ENCODE measurements around the gene LRRC57. TPM values are rescaled to one million over a fixed set of nuclear protein-coding genes. Genes with fewer than 3 reads are reported as not detected.

LRRC57 gene
- total and polyA plus RNA-seq, 2 donors (not counting 3 experiments of a cell fraction or from before 2014, with no cell fraction given): 13.4 to 39.2 TPM

GRCh38 chr15:42547918-42548248 is 710 bp downstream of the LRRC57 start:
- H3K79me2 ChIP-seq (ENCODE audit: control insufficient read depth, insufficient read depth, low read length): peaks cover 66% of the 10 kb centered on the region
- ChIA-PET POLR2A (interaction anchor here (1.0 kb wide), 1 partner anchor 27 kb away, joined by 3 read pairs; the partner anchor contains the start of gene STARD9), CTCF (interaction anchor here (1.6 to 2.3 kb wide), 4 partner anchors 14 to 104 kb away, joined by 5 to 15 read pairs (median 6); partner anchors contain the start of gene SNAP23)
- peaks cover 27% of the 10 kb centered on the region for H3K4me1 ChIP-seq (ENCODE audit: control insufficient read depth, extremely low read depth, insufficient read depth, low read length)
- H3K4me2 ChIP-seq (ENCODE audit: insufficient read depth, low read length): peak overlapping the region; percentile 95
- no peaks in the 10 kb centered on the region for H3K27me3 ChIP-seq (ENCODE audit: control insufficient read depth in 2 of 2, insufficient read depth in 2 of 2, low read length in 2 of 2)
- H3K36me3 ChIP-seq (ENCODE audit: control insufficient read depth in 2 of 2, extremely low read depth in 1 of 2, insufficient read depth in 2 of 2, low read length in 2 of 2): peaks cover 6 to 13% of the 10 kb centered on the region in 2 experiments
- no peaks in the 10 kb centered on the region for H3K9me3 ChIP-seq (replicated peaks; ENCODE audit: control insufficient read depth, insufficient read depth, low read length)
- intact Hi-C loops (cut with micrococcal nuclease): loop anchor here (1.0 to 2.0 kb wide), 3 partner anchors 27 to 102 kb away; partner anchors contain the start of genes SNAP23 and STARD9
- FAIRE-seq (peak; percentile 4), DNase-seq (ENCODE audit: low read depth, low spot score) (no peak)
- H3K27ac ChIP-seq (ENCODE audit: insufficient read depth, low read depth, low read length): peak overlapping the region; percentile 41
- peak overlapping the region; percentile 98 for H2AFZ ChIP-seq (ENCODE audit: low read depth, low read length)
- TF ChIP-seq FOS (IDR thresholded peaks at IDR 0.05; ENCODE audit: borderline replicate concordance, insufficient read depth, low read length): no peak
- TF ChIP-seq POLR2AphosphoS5 (IDR thresholded peaks at IDR 0.05; ENCODE audit: insufficient read depth, low read depth, low read length): no peak
- TF ChIP-seq CTCF (IDR thresholded peaks at IDR 0.05; ENCODE audit: extremely low read depth in 1 of 2, insufficient read depth in 1 of 2, low read depth in 1 of 2, low read length in 2 of 2): no peak
- no peak for TF ChIP-seq EZH2 (IDR thresholded peaks at IDR 0.05; ENCODE audit: borderline replicate concordance, low read depth, low read length, severe bottlenecking)
- no peak for TF ChIP-seq MAX (IDR thresholded peaks at IDR 0.05; ENCODE audit: insufficient read depth, insufficient read length)
- no peak for TF ChIP-seq JUN (IDR thresholded peaks at IDR 0.05; ENCODE audit: borderline replicate concordance, insufficient read depth, insufficient read length, low read depth)
- TF ChIP-seq GATA2 (IDR thresholded peaks at IDR 0.05; ENCODE audit: insufficient read depth, insufficient read length, low read depth, low read length): no peak
- TF ChIP-seq MYC (IDR thresholded peaks at IDR 0.05; ENCODE audit: low read depth, low read length): no peak
- no peak for TF ChIP-seq POLR2A (IDR thresholded peaks at IDR 0.05; ENCODE audit: low read depth, low read length)
- H3K4me3 ChIP-seq (replicated peaks in 1 of 3; ENCODE audit: insufficient read depth in 1 of 3, low read depth in 1 of 3, low read length in 3 of 3): peak overlapping the region; percentile 52 to 96 (median 89)
- H3K9me1 ChIP-seq (replicated peaks; ENCODE audit: control insufficient read depth, extremely low read depth, insufficient read depth, low read length): no peaks in the 10 kb centered on the region
- H4K20me1 ChIP-seq (replicated peaks; ENCODE audit: control insufficient read depth, extremely low read depth, insufficient read depth, low read length): peaks cover 2% of the 10 kb centered on the region
- peak overlapping the region; percentile 80 for H3K9ac ChIP-seq (replicated peaks; ENCODE audit: extremely low read depth, insufficient read depth, low read length)
- dilution Hi-C loops (cut with MboI; ENCODE audit: extremely low pct_ligation_motif_present, low sequenced_read_pairs): no loop called here
- BruUV-seq (replicated peaks): TSS peak; percentile 51
